Peyer's patch (tissue), 4 donors: ENCODE results near the gene RAB31. TPM values are rescaled to one million over a fixed set of nuclear protein-coding genes. Genes with fewer than 3 reads are reported as not detected.

ENCODE experiments used
- DNase-seq, 3 donors: peaks; one replicate each; pipeline ENCODE4 v3.0.0-alpha.2; 2017 to 2019
- H3K27ac ChIP-seq, 4 donors: fragments of 200-600 bp; sonication (generic); one replicate each; pipeline ENCODE4 v1.5.1; 2016 to 2019
- H3K27me3 ChIP-seq, 2 donors: fragments of 200-600 bp; sonication (generic); one replicate each; pipeline ENCODE4 v1.5.1; 2019
- H3K36me3 ChIP-seq, 3 donors: fragments of 200-600 bp; sonication (generic); one replicate each; pipeline ENCODE4 v1.5.1; 2016 to 2019
- H3K4me1 ChIP-seq, 4 donors: fragments of 200-600 bp; sonication (generic); one replicate each; pipeline ENCODE4 v1.5.1; 2016 to 2019
- H3K4me3 ChIP-seq, 4 donors: fragments of 200-600 bp; sonication (generic); 1 replicate in 3 of 4; 2 replicates in 1 of 4; pipeline ENCODE4 v1.5.1; 2016 to 2019; ENCODE audit warnings: mild to moderate bottlenecking in 1 of 4
- H3K9me3 ChIP-seq, 4 donors: fragments of 200-600 bp; sonication (generic); one replicate each; pipeline ENCODE4 v1.5.1; 2016 to 2019; ENCODE audit warnings: mild to moderate bottlenecking in 1 of 4
- CTCF ChIP-seq, 6 experiments: fragments of 450-650 bp in 4 of 6; fragments of 200-600 bp in 2 of 6; sonication (generic) in 1 of 6; IDR thresholded peaks; one replicate each; pipeline ENCODE4 v1.5.1; 2017 to 2019; ENCODE audit warnings: antibody characterized with exemption in 6 of 6, mild to moderate bottlenecking in 3 of 6, moderate library complexity in 1 of 6
- POLR2A ChIP-seq, 2 donors: fragments of 450-650 bp; IDR thresholded peaks; one replicate each; pipeline ENCODE4 v1.5.1; 2017; ENCODE audit warnings: antibody characterized with exemption in 2 of 2, mild to moderate bottlenecking in 2 of 2, moderate library complexity in 2 of 2
- total RNA-seq, 4 donors: library from RNA; depleted of rRNA; stranded (reverse); fragments of >200 nt; gene quantifications; one replicate each; pipeline ENCODE4 v1.1.0, GENCODE V29; 2016

RAB31 gene
- total RNA-seq, 4 donors from 2014 or later = 6.2 to 66.8 (median 17.7) TPM

- Histone ChIP-seq H3K9me3 (no peaks in the 10 kb centered on the region), H3K27ac (no peak overlapping the region), H3K27me3 (no peaks in the 10 kb centered on the region), H3K36me3 (no peaks in the 10 kb centered on the region), H3K4me3 (no peak overlapping the region), H3K4me1 (peaks cover 0 to 4% (median 0%) of the 10 kb centered on the region in 4 donors)
- TF ChIP-seq POLR2A (IDR thresholded peaks at IDR 0.05) = no peak
- TF ChIP-seq CTCF (IDR thresholded peaks at IDR 0.05) = no peak
- no peak for DNase-seq
Observed at GRCh38 chr18:9772847-9773677, 65.0 kb downstream of the RAB31 start.

- Histone ChIP-seq H3K36me3 (no peaks in the 10 kb centered on the region), H3K9me3 (no peaks in the 10 kb centered on the region), H3K27me3 (no peaks in the 10 kb centered on the region), H3K4me1 (peaks cover 0 to 4% (median 0%) of the 10 kb centered on the region in 4 donors), H3K27ac (no peak overlapping the region), H3K4me3 (no peak overlapping the region)
- DNase-seq = no peak
- TF ChIP-seq POLR2A (IDR thresholded peaks at IDR 0.05) = no peak
- no peak for TF ChIP-seq CTCF (IDR thresholded peaks at IDR 0.05)
Observed at GRCh38 chr18:9774150-9774549, 66.0 kb downstream of the RAB31 start.

- no peak overlapping the region for H3K4me3 ChIP-seq
- no peak for DNase-seq
- H3K27me3 ChIP-seq = no peaks in the 10 kb centered on the region
- TF ChIP-seq POLR2A (IDR thresholded peaks at IDR 0.05) (peak in 1 of 2 donors; percentile 15), CTCF (IDR thresholded peaks at IDR 0.05) (no peak)
- peaks cover 0 to 4% (median 0%) of the 10 kb centered on the region in 4 donors for H3K4me1 ChIP-seq
- H3K27ac ChIP-seq = peak overlapping the region in 1 of 4 donors; percentile 1
- no peaks in the 10 kb centered on the region for H3K36me3 ChIP-seq
- H3K9me3 ChIP-seq = no peaks in the 10 kb centered on the region
Observed at GRCh38 chr18:9775178-9775577, 67.1 kb downstream of the RAB31 start.

GRCh38 chr18:9779630-9780029, 71.5 kb downstream of the RAB31 start:
- Histone ChIP-seq H3K36me3 (no peaks in the 10 kb centered on the region), H3K4me1 (no peaks in the 10 kb centered on the region), H3K27ac (peak overlapping the region in 2 of 4 donors; percentile 16 to 52), H3K27me3 (no peaks in the 10 kb centered on the region), H3K9me3 (no peaks in the 10 kb centered on the region), H3K4me3 (no peak overlapping the region)
- no peak for TF ChIP-seq POLR2A (IDR thresholded peaks at IDR 0.05)
- no peak for TF ChIP-seq CTCF (IDR thresholded peaks at IDR 0.05)
- peak in 2 of 3 donors; percentile 65 to 81 for DNase-seq

- Histone ChIP-seq H3K4me3 (no peak overlapping the region), H3K27me3 (no peaks in the 10 kb centered on the region), H3K36me3 (no peaks in the 10 kb centered on the region), H3K4me1 (no peaks in the 10 kb centered on the region), H3K9me3 (no peaks in the 10 kb centered on the region), H3K27ac (peak overlapping the region in 1 of 4 donors; percentile 59)
- DNase-seq = no peak
- TF ChIP-seq CTCF (IDR thresholded peaks at IDR 0.05) (no peak), POLR2A (IDR thresholded peaks at IDR 0.05) (no peak)
Observed at GRCh38 chr18:9782073-9782857, 74.2 kb downstream of the RAB31 start.
